ENCODE measurements around the gene CH25H.
"Not testable (repeated sequence)": the region's sequence is repeated elsewhere in the genome, so short reads cannot be mapped to it uniquely, and the experiment has no call there.

CH25H gene

DNA sequence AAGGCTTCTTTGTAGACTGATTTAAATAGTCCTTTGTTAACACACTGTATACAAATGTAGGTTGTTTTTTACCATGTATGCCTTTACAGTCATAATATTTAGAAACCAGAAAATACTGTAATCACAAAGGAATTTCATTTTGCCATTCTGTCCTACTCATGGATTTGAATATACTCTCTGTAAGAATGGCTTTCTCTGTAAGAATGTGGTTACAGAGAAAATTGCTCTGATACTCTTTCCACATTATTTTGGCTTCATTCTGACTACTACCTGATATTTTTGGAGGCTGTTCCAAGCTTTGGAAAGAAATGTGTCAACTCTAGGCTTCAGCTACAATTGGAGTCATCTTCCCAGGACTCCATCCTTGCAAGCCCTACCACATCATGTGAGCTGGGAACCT, 23.5 kb downstream of the CH25H start:
- Histone ChIP-seq H3K27me3 (peaks cover 11% of the 10 kb centered on the region; the same call in 1 of the 2 replicates), H3K9me3 (no peaks in the 10 kb centered on the region), H3K4me3 (ENCODE audit: low read depth, low read length) (no peak overlapping the region), H3K4me1 (no peaks in the 10 kb centered on the region), H3K36me3 (no peaks in the 10 kb centered on the region)
- no peak for DNase-seq
- TF ChIP-seq, protein P1, sequence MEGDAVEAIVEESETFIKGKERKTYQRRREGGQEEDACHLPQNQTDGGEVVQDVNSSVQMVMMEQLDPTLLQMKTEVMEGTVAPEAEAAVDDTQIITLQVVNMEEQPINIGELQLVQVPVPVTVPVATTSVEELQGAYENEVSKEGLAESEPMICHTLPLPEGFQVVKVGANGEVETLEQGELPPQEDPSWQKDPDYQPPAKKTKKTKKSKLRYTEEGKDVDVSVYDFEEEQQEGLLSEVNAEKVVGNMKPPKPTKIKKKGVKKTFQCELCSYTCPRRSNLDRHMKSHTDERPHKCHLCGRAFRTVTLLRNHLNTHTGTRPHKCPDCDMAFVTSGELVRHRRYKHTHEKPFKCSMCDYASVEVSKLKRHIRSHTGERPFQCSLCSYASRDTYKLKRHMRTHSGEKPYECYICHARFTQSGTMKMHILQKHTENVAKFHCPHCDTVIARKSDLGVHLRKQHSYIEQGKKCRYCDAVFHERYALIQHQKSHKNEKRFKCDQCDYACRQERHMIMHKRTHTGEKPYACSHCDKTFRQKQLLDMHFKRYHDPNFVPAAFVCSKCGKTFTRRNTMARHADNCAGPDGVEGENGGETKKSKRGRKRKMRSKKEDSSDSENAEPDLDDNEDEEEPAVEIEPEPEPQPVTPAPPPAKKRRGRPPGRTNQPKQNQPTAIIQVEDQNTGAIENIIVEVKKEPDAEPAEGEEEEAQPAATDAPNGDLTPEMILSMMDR (IDR thresholded peaks at IDR 0.05; ENCODE audit: low read depth, low read length) = no peak

DNA sequence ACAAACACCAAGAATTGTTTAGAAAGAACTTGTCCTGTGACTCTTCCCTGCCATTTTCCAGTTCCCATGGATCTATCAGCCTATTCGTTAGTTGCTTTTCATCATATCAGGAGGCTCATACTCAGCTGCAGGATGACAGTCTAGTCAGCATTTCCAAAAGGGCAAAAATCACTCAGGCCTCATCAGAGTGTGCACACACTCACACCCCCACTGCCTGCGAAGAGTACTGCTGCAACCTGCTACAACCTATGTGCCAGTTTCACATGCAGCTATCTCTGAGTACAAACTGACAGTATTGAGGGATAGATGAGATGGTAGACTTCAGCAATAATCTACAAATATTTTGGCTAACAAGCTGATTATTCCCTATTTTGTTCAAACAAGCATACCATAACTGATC, 24.2 kb downstream of the CH25H start:
- Histone ChIP-seq H3K27me3 (peaks cover 16% of the 10 kb centered on the region; the same call in 1 of the 2 replicates), H3K9me3 (no peaks in the 10 kb centered on the region), H3K4me1 (no peaks in the 10 kb centered on the region), H3K4me3 (ENCODE audit: low read depth, low read length) (no peak overlapping the region), H3K36me3 (no peaks in the 10 kb centered on the region)
- no peak for DNase-seq
- TF ChIP-seq, protein P1 (IDR thresholded peaks at IDR 0.05; ENCODE audit: low read depth, low read length) = no peak

DNA sequence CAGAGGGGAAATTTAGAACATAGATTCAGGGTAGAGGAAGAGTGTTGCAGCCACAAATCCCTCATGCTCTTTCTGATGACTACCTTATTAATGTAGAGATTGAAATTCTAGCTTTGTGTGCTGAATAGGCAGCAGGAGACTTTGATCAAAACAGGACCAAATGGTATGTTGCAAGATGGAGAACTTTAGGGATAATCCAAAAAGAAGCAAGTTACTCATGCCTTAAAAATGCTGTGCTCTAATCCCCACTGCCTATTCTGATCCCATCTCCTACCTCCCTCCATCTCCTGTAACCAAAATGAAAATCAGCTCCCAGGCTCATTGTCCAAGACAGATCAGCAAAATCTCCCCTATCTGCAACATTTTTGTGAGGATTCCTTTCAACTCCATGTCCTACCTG, 31.3 kb downstream of the CH25H start:
- no peak for DNase-seq
- TF ChIP-seq, protein P1 (IDR thresholded peaks at IDR 0.05; ENCODE audit: low read depth, low read length) = no peak
- no peak overlapping the region for H3K4me3 ChIP-seq (ENCODE audit: low read depth, low read length)
- no peaks in the 10 kb centered on the region for H3K9me3 ChIP-seq
- H3K4me1 ChIP-seq = no peaks in the 10 kb centered on the region
- H3K36me3 ChIP-seq = no peaks in the 10 kb centered on the region
- peaks cover 19% of the 10 kb centered on the region for H3K27me3 ChIP-seq

DNA sequence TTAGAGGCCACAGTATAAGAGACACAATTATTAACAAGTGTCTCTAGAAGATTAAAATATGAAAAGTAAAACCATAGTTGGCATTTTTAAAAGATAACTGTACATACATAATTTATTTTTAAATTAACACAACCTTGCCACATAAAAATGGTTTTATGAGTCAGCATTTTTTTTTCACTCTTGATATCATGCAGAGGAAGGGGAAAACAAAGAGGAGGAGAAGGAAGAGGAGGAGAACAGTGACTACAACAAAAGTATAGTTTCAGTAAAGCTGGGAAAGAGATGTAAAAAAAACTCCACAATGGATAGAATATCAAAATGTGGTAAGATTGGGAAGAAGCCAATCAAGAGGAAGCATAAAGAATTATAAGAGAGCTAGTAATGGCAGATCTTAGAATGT, 34.0 kb downstream of the CH25H start:
- DNase-seq = no peak

DNA sequence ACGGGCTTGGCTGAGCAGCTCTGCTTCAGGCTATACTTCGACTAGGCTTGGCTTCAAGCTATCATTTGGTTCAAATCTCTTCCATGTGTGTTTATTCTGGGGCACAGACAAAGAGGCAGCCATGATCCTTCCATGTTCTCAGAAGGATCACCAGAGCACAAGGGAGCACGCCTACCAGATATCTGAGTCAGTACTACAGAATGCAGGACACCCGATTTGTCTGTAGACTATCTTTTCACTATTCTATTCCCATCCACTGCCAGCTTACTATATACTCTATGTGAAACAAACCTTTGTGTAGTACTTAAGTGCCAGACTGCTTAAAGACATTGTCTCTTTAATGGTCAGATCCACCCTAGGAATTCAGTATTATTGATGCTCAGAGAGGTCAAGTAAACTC, 35.1 kb downstream of the CH25H start:
- peaks cover 5% of the 10 kb centered on the region for H3K27me3 ChIP-seq
- H3K4me3 ChIP-seq (ENCODE audit: low read depth, low read length) = no peak overlapping the region
- TF ChIP-seq, protein P1 (IDR thresholded peaks at IDR 0.05; ENCODE audit: low read depth, low read length) = no peak
- H3K4me1 ChIP-seq = no peaks in the 10 kb centered on the region
- H3K36me3 ChIP-seq = no peaks in the 10 kb centered on the region
- DNase-seq = no peak
- H3K9me3 ChIP-seq = no peaks in the 10 kb centered on the region

More for the DNA sequence above, 34.0 kb downstream of the CH25H start:
- TF ChIP-seq, protein P1 (IDR thresholded peaks at IDR 0.05; ENCODE audit: low read depth, low read length) = no peak
- H3K27me3 ChIP-seq = peaks cover 12% of the 10 kb centered on the region
- no peaks in the 10 kb centered on the region for H3K36me3 ChIP-seq
- H3K4me1 ChIP-seq = no peaks in the 10 kb centered on the region
- no peak overlapping the region for H3K4me3 ChIP-seq (ENCODE audit: low read depth, low read length)
- no peaks in the 10 kb centered on the region for H3K9me3 ChIP-seq

DNA sequence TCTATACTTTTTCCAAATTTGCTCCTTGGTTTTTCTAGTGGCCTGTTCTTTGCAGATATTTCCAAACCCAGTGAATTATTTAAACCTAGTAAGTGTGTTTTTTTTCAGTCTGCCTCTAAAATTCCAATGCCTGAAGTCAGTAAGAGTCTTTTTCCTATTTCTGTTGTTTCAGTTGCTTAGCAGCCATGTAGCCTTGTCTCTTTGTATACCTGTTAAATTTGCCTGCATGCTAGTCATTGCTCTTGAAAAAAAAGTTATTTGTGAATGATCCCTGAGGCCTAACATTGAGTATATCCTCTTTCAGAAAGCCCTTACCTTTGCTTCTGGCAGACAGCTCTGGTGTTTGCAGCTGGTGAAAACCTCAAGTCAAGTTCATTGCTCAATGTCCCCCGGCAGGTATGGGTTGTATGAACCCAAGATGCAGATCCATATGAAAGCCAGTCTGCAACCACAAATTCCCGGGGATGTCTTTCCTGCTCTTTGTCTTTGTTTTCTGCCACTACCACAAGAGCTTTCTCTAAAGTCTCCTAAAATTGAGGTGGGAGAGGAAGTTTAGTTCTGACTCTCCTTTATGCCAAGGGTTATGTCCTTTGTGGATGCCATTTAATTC, 35.7 kb downstream of the CH25H start:
- TF ChIP-seq, protein P1 (IDR thresholded peaks at IDR 0.05; ENCODE audit: low read depth, low read length) = no peak
- Histone ChIP-seq H3K9me3 (no peaks in the 10 kb centered on the region), H3K36me3 (no peaks in the 10 kb centered on the region), H3K4me1 (no peaks in the 10 kb centered on the region), H3K27me3 (peaks cover 5% of the 10 kb centered on the region), H3K4me3 (ENCODE audit: low read depth, low read length) (no peak overlapping the region)
- no peak for DNase-seq

DNA sequence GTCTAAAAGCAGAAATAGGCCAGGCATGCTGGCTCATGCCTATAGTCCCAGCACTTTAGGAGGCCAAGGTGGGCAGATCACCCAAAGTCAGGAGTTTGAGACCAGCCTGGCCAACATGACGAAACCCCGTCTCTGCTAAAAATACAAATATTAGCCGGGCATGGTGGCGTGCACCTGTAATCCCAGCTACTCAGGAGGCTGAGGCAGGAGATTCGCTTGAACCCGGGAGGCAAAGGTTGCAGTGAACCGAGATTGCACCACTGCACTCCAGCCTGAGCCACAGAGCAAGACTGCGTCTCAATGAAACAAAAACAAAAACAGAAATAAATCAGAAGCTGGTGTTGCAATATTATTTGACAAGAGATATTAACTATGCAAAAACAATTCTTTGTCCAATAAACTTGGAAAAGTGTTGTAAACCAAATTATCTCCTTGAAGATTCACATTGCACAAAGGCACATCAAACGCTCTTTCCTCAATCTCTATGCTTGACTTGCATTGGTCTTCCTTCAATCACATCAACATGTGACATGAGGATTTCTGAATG, 38.7 kb downstream of the CH25H start:
- H3K27me3 ChIP-seq, DNase-seq, H3K9me3 ChIP-seq: not testable (repeated sequence)

More for the DNA sequence above, 38.7 kb downstream of the CH25H start:
- H3K4me3 ChIP-seq (ENCODE audit: low read depth, low read length); H3K36me3 ChIP-seq; H3K4me1 ChIP-seq: not testable (repeated sequence)
